Loucy (cell line): ENCODE data around the gene KBTBD8.

Experiments used
- H2AFZ ChIP-seq: fragments of 200-600 bp; sonication (generic); 2 replicates; pipeline ENCODE4 v1.6.0; 2016; ENCODE audit warnings: antibody characterized with exemption, mild to moderate bottlenecking, low read length, moderate library complexity
- H3F3A ChIP-seq: fragments of 200-600 bp; 2 replicates; pipeline ENCODE4 v1.6.0; 2016; ENCODE audit warnings: antibody characterized with exemption, low read depth, mild to moderate bottlenecking
- H3K27me3 ChIP-seq: fragments of 200-600 bp; sonication (generic); 2 replicates; pipeline ENCODE4 v1.6.1; 2014; ENCODE audit warnings: low read length, mild to moderate bottlenecking; ENCODE audit not compliant: insufficient read depth, poor library complexity, severe bottlenecking
- H3K36me3 ChIP-seq: fragments of 200-600 bp; sonication (generic); 2 replicates; pipeline ENCODE4 v1.6.1; 2016; ENCODE audit warnings: low read length; ENCODE audit not compliant: insufficient read depth
- H3K4me1 ChIP-seq: fragments of 200-600 bp; sonication (generic); 2 replicates; pipeline ENCODE4 v1.5.1; 2014; ENCODE audit warnings: low read length, mild to moderate bottlenecking; ENCODE audit not compliant: insufficient read depth, poor library complexity, severe bottlenecking
- H3K4me2 ChIP-seq: fragments of 200-600 bp; sonication (generic); 2 replicates; pipeline ENCODE4 v1.6.0; 2014; ENCODE audit warnings: antibody characterized with exemption, low read length, low read depth, mild to moderate bottlenecking; ENCODE audit not compliant: poor library complexity, severe bottlenecking
- H3K4me3 ChIP-seq: fragments of 200-600 bp; sonication (generic); 2 replicates; pipeline ENCODE4 v1.5.1; 2014; ENCODE audit warnings: low read length, mild to moderate bottlenecking, mixed read lengths; ENCODE audit not compliant: poor library complexity, severe bottlenecking
- H3K79me2 ChIP-seq: fragments of 200-600 bp; sonication (generic); 2 replicates; pipeline ENCODE4 v1.6.1; 2014; ENCODE audit warnings: low read length; ENCODE audit not compliant: insufficient read depth
- H3K9ac ChIP-seq: fragments of 200-600 bp; sonication (generic); 2 replicates; pipeline ENCODE4 v1.6.0; 2014; ENCODE audit warnings: mild to moderate bottlenecking, low read depth, low read length, moderate library complexity; ENCODE audit not compliant: poor library complexity, severe bottlenecking
- H3K9me2 ChIP-seq: fragments of 200-600 bp; sonication (generic); replicated peaks from 2 replicates; pipeline ENCODE4 v1.6.1; 2016; ENCODE audit warnings: low read depth, low read length, mixed read lengths
- H3K9me3 ChIP-seq: fragments of 200-600 bp; sonication (generic); 2 replicates; pipeline ENCODE4 v1.6.1; 2014; ENCODE audit warnings: mild to moderate bottlenecking, antibody characterized with exemption, low read length, low read depth; ENCODE audit not compliant: insufficient read depth
- H4K20me1 ChIP-seq: fragments of 200-600 bp; sonication (generic); 2 replicates; pipeline ENCODE4 v1.6.0; 2014; ENCODE audit warnings: antibody characterized with exemption, low read length, mild to moderate bottlenecking; ENCODE audit not compliant: insufficient read depth, poor library complexity, severe bottlenecking
- EZH2phosphoT487 ChIP-seq: fragments of 200-600 bp; IDR thresholded peaks from 2 replicates; pipeline ENCODE4 v1.6.1; 2018; ENCODE audit warnings: antibody characterized with exemption, mild to moderate bottlenecking, moderate library complexity, borderline replicate concordance
- TF ChIP-seq, protein P1 (sequence below): fragments of 200-600 bp; sonication (generic); conservative IDR thresholded peaks from 2 replicates; pipeline ENCODE4 v1.5.1; 2014; ENCODE audit warnings: mild to moderate bottlenecking, antibody characterized with exemption, low read length

Gene KBTBD8

DNA sequence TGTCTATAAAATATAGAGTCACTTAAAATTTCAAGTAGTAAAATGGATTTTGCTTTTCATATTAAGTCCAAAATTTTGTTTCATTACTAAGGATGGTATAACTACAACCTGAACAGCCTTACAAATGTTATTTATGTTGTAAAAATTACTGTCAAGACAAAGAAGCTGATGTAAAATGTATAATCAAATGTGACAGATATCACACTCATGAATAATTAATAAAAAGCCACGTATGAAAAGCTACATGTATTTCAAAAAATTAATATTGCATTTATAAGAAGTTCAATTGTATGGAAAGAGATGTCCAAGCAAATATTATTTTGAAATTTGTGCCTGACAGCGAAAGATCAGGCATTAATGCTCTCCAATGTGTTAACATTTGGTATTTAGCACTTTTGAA, 48.9 kb downstream of the KBTBD8 start:
- Histone ChIP-seq H4K20me1 (no peaks in the 10 kb centered on the region), H3K9me2 (no peaks in the 10 kb centered on the region), H2AFZ (no peak overlapping the region), H3K36me3 (no peaks in the 10 kb centered on the region), H3K4me2 (no peak overlapping the region), H3K9me3 (no peaks in the 10 kb centered on the region), H3K4me3 (no peak overlapping the region), H3K79me2 (no peaks in the 10 kb centered on the region), H3F3A (no peaks in the 10 kb centered on the region), H3K27me3 (no peaks in the 10 kb centered on the region), H3K4me1 (peaks cover 8% of the 10 kb centered on the region), H3K9ac (no peak overlapping the region)
- TF ChIP-seq, protein P1, sequence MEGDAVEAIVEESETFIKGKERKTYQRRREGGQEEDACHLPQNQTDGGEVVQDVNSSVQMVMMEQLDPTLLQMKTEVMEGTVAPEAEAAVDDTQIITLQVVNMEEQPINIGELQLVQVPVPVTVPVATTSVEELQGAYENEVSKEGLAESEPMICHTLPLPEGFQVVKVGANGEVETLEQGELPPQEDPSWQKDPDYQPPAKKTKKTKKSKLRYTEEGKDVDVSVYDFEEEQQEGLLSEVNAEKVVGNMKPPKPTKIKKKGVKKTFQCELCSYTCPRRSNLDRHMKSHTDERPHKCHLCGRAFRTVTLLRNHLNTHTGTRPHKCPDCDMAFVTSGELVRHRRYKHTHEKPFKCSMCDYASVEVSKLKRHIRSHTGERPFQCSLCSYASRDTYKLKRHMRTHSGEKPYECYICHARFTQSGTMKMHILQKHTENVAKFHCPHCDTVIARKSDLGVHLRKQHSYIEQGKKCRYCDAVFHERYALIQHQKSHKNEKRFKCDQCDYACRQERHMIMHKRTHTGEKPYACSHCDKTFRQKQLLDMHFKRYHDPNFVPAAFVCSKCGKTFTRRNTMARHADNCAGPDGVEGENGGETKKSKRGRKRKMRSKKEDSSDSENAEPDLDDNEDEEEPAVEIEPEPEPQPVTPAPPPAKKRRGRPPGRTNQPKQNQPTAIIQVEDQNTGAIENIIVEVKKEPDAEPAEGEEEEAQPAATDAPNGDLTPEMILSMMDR = no peak
- no peak for TF ChIP-seq EZH2phosphoT487

DNA sequence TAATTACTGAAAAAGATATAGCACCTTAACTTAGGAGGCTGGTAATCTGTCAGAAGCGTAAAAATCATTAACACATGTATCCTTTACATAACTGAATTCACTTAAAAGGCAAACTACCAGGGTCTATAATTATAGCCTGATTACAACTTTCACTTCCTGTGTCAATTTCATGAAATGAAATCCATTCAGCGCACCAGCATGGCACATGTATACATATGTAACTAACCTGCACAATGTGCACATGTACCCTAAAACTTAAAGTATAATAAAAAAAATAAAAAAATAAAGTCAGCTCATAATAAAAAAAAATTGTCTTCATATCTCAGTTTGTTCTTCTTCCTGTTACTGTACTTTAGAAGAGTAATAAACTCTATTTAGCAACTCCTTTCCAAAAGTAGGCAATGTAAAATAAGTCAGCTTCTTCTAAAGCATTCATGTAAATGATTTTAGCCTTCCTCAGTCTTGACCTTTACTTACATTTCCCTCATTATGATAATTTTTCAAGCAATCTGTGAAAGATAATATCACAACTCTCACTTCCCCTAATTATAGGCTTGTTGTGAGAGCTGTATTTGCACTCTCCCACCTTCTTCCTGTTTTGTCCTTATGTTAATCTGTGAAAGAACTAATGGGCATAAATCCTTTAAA, 50.1 kb downstream of the KBTBD8 start:
- H3K9me2 ChIP-seq = no peaks in the 10 kb centered on the region
- H2AFZ ChIP-seq = no peak overlapping the region
- no peaks in the 10 kb centered on the region for H3K79me2 ChIP-seq
- no peak for TF ChIP-seq EZH2phosphoT487
- TF ChIP-seq, protein P1 = no peak
- no peaks in the 10 kb centered on the region for H4K20me1 ChIP-seq
- no peak overlapping the region for H3K4me3 ChIP-seq
- no peaks in the 10 kb centered on the region for H3K9me3 ChIP-seq
- H3K4me2 ChIP-seq = no peak overlapping the region
- H3K9ac ChIP-seq = no peak overlapping the region
- H3F3A ChIP-seq = no peaks in the 10 kb centered on the region
- no peaks in the 10 kb centered on the region for H3K27me3 ChIP-seq
- peaks cover 8% of the 10 kb centered on the region for H3K4me1 ChIP-seq
- no peaks in the 10 kb centered on the region for H3K36me3 ChIP-seq

DNA sequence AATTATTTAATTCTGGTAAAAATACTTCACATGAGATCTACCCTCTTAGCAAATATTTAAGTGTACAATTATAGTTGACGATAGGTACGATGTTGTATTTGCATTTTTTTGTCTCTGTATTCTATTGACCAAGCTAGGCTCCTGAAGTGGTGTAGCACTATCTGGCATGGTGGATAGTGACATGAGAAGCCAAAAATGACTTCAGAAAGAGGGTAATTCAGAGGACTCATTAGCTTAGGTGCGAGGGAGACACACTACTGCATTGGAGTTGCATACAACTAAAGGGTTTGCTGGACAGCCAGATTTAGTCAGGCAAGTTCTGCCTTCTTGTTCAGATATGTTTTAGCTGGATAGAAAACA, 50.6 kb downstream of the KBTBD8 start:
- TF ChIP-seq EZH2phosphoT487 = no peak
- TF ChIP-seq, protein P1 = no peak
- no peaks in the 10 kb centered on the region for H3K27me3 ChIP-seq
- no peak overlapping the region for H3K9ac ChIP-seq
- H3K9me2 ChIP-seq = no peaks in the 10 kb centered on the region
- peaks cover 8% of the 10 kb centered on the region for H3K4me1 ChIP-seq
- H3K79me2 ChIP-seq = no peaks in the 10 kb centered on the region
- H3K4me2 ChIP-seq = no peak overlapping the region
- no peaks in the 10 kb centered on the region for H3K9me3 ChIP-seq
- H4K20me1 ChIP-seq = no peaks in the 10 kb centered on the region
- H2AFZ ChIP-seq = no peak overlapping the region
- H3K36me3 ChIP-seq = no peaks in the 10 kb centered on the region
- no peaks in the 10 kb centered on the region for H3F3A ChIP-seq
- H3K4me3 ChIP-seq = no peak overlapping the region
